Stimulated activated CD8-positive, alpha-beta memory T cell treated with anti-CD3 and anti-CD28 coated beads, Interleukin-15, amount 100 ng/mL, for 4 hours (primary cell): ENCODE measurements around the gene FGFR4.

ENCODE experiments used
- DNase-seq, 2 donors: peaks; one replicate each; pipeline ENCODE4 v3.0.0-alpha.2; 2020; ENCODE audit warnings: low read depth in 2 of 2

Gene FGFR4

GRCh38 chr5:177132136-177133095 is 45.7 kb downstream of the FGFR4 start:
- DNase-seq = no peak

- peak; percentile 73 to 87 for DNase-seq
Observed at GRCh38 chr5:177133096-177133852, 46.6 kb downstream of the FGFR4 start, which contains the start of gene NSD1. NSD1 (plus strand) TSS chr5:177133773; CDS start chr5:177135104, 1,331 bp downstream.

GRCh38 chr5:177133853-177134696 is 47.4 kb downstream of the FGFR4 start:
- no peak for DNase-seq

- no peak for DNase-seq
Observed at GRCh38 chr5:177134697-177135225, 48.0 kb downstream of the FGFR4 start.

- DNase-seq = no peak
Observed at GRCh38 chr5:177140312-177140711, 53.6 kb downstream of the FGFR4 start.

GRCh38 chr5:177141496-177141895 is 54.8 kb downstream of the FGFR4 start:
- DNase-seq = no peak

GRCh38 chr5:177142098-177142611 is 55.4 kb downstream of the FGFR4 start:
- no peak for DNase-seq

GRCh38 chr5:177142778-177143177 is 56.1 kb downstream of the FGFR4 start:
- no peak for DNase-seq

GRCh38 chr5:177146891-177147638 is 60.4 kb downstream of the FGFR4 start:
- DNase-seq = no peak
